NCI-H82 (cell line): Measurements from ENCODE around the gene DOCK2.
"Not testable (repeated sequence)": the region's sequence is repeated elsewhere in the genome, so short reads cannot be mapped to it uniquely, and the experiment has no call there.

ENCODE experiments used
- DNase-seq: peaks from one replicate; lab custom pipeline; 2025; lab: John Stamatoyannopoulos, UW

DOCK2 gene

GRCh38 chr5:169641253-169641652 is 4.2 kb downstream of the DOCK2 start:
- DNase-seq, result no peak

GRCh38 chr5:169646856-169647255 is 9.8 kb downstream of the DOCK2 start:
- DNase-seq, result no peak

- DNase-seq, result no peak
These were observed 10.5 kb downstream of the DOCK2 start for GRCh38 chr5:169647566-169647965.

GRCh38 chr5:169648725-169649310 is 11.7 kb downstream of the DOCK2 start:
- no peak for DNase-seq

DNA sequence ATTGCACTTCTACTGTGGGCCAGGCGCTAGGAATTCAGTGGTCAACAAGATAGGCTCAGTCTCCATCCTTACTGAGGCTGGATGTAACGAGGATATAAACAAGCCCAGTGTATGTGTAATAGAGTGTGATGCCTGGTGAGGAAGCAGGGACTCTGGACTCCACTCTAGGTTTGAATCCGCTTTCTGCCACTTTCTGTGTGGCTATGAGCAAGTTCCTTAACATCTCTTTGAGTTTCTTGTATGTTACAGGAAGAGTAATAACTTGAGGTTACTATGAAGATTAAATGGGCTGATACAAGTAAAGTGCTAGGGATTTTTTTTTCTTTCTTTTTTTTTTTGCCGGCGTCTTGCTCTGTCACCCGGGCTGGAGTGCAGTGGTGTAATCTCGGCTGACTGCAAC is 12.4 kb downstream of the DOCK2 start:
- DNase-seq, result no peak

DNA sequence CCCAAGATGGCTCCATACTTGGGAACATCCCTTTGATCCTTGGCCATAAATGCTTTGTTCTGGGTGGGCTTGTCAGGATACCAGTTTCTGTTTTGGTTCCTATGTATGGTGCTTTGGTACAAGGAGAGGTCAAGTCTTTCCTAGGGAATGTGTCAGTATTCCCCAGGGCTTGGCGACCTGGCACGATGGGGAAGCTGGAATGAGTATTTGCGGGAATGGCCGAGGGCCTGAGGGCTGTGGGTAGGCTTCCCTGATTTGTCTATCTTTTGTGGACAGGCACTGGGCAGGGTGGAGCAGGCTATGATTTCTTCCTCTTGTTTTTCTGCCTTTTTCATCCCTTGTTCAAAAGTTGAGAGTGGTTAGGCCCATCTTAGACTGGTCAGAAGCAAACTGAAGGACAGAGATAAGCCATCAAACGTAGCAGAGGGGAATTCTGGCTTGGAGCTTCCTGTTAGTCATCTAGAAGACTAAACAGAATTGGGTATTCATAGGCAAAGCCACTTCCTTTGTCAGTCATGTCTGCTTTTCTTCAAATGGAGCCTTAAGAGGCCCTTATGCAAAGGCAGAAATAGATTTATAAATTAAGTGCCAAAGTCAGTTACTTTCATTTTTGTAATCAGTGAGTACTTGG is 13.7 kb downstream of the DOCK2 start:
- no peak for DNase-seq

DNA sequence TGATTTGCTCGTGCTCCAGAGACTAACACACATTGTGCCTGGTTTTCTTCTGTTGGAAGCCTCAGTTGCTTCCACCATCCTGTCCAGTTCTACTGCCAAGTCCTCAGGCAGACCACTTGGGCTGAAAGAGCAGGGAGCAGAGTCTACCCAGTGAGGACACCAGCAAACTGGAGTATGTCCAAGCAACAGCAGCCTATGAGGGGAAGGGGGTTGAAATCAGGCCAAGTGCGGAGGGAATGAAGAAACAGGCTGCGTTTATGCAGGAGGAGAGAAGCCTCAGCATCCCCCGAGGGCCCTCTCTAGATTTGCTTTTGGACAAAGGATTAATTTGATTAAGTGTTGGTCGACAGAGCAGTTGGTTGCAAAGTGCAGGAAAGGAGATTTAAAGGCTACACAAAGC is 14.5 kb downstream of the DOCK2 start:
- DNase-seq, result peak; percentile 25

DNA sequence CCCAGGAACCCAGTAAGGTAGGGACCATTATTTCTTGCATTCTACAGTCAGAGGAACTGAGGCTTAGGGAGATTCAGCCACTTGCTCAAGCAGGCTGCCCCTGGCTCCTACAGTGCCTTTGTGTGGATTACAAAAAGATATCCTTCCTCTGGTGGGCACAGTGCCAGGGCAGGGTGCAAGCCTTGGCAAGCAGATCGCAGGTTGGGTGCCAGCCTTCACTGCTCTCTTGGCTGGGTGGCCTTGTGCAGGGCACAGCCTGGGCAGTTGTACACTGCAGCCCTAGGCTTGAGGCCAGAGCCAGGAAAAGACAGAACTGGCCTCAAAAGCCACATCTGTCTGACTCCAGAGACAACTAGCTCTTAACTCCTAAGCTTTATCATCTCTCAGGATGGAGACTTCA is 15.0 kb downstream of the DOCK2 start:
- no peak for DNase-seq

- no peak for DNase-seq
These were observed 16.0 kb downstream of the DOCK2 start for GRCh38 chr5:169653091-169653490.

- no peak for DNase-seq
These were observed 18.3 kb downstream of the DOCK2 start for GRCh38 chr5:169655353-169655752.

DNA sequence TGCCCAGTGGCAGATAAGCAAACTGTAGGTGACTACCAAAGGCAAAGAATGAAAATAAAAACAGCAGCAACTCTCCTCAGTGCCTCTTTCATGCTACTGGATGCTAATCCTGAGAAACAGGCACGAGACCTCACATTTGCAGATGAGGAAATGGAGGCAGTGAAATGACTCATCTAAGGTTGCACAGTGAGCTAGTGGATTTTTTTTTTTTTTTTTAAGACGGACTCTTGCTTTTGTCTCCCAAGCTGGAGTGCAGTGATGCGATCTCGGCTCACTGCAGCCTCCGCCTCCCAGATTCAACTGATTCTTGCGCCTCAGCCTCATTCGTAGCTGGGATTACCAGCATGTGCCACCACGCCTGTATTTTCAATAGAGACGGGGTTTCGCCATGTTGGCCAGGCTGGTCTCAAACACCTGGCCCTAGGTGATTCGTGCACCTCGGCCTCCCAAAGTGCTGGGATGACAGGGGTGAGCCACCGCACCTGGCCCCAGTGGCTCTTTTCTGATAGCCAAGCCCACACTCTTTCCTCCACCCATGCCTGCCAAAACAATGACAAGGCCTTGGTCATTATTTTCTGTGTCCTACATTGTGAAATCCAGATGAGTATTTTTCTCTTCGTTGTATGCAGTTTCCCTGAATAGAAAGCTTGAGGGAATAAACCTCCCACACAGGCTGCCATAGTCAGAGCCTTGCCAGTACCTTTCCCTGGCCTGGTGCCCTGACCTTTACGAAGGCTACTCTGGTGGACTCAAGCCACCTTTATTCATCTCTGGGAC is 19.2 kb downstream of the DOCK2 start:
- no peak for DNase-seq

DNA sequence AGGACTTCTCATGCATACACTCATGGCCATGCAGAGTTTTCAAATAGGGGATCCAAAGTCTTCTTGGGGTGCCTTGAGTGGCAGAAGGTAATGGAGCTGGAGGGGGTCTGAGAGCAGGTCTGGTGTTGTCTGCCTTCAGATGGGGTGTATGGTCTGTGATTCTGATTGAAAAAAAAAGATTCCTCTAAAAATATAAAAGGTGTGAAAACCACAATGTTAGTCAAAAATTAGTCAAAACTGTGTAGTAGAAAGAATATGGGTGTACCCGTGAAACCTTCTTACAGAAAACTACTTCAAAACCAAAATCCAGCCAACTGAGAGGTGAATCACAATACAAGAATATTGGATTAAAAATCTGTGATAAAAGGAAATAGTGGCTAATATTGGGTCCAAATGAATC is 20.1 kb downstream of the DOCK2 start:
- no peak for DNase-seq

- DNase-seq, result not testable (repeated sequence)
These were observed 25.4 kb downstream of the DOCK2 start for GRCh38 chr5:169662451-169662850.

DNA sequence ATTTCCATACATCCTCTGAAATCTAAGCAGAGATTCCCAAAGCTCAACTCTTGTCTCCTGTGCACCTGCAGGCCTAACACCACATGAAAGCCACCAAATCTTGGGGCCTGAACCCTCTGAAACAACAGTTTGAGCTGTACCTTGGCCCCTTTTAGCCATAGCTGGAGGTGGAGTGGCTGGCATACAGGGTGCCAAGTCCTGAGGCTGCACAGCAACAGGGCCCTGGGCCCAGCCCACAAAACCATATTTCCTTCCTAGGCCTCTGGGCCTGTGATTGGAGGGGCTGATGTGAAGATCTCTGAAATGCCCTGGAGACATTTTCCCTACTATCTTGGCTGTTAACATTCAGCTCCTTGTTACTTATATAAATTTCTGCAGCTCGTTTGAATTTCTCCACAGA is 26.5 kb downstream of the DOCK2 start:
- DNase-seq, result no peak

GRCh38 chr5:169666365-169666764 is 29.3 kb downstream of the DOCK2 start:
- no peak for DNase-seq

GRCh38 chr5:169667896-169668674 is 31.0 kb downstream of the DOCK2 start:
- DNase-seq, result peak; percentile 14

DNA sequence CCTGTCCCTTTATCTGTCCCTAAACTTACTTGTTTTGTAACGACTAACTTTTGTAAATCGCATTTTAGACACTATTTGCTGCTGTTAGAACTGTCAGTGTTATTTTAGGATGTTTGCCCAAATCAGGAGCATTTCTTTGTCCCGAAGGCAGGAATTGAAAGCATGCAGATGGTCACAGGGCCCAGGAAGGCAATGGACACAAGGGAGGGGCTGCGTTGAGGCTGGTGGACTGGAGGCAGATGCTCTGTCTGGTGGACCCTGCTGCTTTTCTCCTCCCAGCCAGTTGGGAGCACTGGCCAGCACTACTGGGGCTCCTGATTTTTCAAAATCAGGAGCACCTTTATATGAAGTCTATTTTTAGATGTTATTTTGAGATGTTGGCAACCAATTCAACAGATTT is 31.7 kb downstream of the DOCK2 start:
- peak; percentile 9 for DNase-seq

DNA sequence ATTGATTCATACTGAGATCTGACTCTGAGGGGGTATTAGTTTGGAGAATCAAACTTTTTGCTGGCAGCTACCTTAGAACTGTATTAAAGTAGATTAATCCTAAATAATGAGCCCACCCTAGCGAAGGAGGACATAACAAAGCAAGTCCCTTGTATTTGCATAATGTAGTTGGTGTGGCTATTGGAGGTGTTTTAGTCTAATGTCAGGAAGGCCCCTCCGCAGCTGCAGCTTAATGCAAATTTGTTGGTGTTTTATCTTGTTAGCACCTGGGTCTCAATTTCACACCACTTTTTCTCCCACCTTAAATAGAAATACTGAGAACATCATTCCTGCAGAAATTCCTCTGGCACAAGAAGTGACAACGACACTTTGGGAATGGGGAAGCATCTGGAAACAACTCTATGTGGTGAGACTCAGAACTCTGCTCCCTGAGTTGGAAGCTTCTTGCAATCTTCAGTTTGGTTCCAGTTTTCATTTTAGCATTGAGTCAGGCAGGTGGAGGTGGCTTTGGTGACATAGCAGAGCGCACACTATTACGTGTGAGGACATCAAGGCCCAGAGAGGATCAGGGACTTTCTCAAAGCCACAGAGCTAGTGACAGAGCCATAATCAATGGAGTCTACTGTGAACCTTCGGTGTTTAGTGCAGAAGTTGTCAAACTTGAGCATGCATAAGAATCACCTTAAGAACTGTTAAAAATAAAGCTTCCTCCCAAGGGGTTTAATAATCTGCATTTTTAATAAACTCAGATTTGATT is 33.9 kb downstream of the DOCK2 start:
- no peak for DNase-seq

DNA sequence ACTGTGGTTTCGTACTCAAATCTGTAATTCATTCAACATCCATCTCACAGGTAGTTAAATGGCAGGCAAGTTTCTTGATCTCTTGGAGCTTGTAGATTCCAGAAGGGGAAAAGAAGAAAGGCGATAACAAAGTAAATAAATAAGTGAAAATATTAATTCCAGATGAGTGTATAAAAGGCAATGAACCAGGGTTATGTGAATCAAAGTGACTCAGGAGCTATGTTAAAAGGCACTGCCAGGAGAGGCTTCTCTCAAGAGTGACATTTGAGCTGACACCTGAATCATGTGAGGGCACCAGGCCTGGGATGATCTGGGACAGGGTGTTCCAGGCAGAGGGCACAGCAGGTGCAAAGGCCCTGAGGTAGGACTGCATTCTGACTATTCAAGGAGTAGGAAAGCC is 45.0 kb downstream of the DOCK2 start:
- no peak for DNase-seq

DNA sequence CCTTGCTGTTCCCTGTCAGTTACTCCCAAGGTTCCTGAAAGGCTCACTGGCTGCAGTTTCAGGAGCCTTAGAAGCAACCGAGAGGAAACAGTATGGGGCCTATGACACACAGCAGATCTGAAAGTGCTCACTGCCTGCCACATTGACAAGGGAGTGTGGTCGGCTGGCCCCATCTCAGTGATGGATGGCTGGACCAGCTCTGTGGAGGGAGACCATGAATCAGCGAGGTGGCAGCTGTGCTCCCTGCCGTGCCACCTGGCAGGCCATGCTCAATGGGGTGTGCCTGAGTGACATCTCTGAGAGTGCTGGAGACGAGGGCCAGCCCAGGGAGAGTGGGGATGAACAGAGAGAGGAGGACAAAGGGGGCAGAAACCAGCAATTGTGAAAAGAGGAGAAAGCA is 49.1 kb downstream of the DOCK2 start:
- DNase-seq, result no peak

DNA sequence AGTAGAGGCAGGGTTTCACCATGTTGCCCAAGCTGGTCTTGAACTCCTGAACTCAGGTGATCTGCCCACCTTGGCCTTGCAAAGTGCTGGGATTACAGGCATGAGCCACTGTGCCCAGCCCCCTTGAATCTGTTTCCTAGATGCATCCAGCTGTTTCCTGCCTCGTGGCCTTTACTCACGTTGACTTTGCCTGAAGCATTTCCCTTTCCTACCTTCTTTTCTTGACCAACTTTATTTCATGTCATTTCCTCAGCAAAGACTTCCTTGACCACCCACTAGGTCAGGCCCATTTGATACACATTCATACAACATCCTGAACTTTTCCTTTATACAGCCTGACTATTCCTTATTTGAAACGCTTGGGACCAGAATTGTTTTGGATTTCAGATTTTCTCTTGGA is 51.0 kb downstream of the DOCK2 start:
- no peak for DNase-seq

DNA sequence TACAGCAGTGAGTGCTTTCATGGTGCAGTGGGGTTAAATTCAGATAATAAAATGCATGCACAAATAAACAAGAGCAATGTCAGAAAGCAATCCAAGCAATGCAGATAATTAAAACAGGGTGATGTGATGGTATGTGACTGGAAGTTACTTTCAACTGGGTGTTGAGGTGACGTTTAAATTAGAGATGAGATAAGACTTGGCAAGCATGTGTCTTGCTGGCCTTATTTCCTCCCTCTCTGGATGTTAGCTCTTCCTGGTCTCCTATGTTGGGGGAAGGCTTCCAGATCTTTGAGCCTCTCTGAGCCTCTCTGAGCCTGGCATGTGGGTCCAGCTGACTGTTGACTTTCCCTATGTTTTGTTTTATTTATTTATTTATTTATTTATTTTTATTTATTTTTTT is 54.4 kb downstream of the DOCK2 start:
- no peak for DNase-seq
